ENCODE data around the gene PHPT1.

Gene PHPT1

DNA sequence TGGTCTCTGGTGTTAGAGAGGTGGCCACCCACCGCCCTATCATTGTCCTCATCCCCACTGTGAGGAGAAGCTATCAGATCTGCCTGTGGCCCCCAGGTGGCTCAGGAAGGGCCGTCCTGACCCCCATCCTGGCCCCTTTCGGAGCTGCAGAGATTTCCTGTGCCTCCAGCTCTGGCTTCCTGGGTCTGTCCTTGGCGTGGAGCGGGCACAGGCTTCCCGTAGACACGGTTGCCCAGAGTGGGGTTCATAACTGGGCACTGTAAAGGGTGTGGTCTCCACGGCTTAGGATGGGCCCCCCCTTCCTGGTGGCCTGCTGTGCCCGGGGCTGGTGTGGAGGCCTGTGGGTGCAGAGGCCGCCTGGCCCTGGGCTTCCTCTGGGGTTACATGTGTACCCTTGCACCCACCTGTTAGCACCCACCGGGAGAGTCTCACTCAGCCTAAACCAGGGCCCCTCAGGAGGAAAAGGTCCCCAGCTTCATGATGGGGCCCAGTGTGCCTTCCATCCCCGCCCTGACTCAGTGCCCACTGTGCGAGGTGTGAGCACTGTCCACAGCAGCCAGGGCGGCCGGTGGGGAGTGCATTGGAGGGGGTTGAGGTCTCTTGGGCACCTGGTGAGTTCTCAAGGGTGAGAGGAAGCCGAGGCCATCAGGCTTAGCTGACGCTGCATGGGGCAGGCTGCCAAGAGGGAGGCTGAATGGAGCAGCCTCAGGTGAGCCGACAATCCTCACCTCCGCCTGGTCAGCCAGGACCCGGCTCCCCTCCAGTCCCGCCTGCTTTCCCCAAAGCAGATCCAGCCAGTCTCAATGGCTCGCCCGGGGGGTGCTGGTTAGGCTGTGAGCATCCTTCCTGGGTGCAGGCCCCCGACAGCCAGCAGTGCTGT is 22.3 kb upstream of the PHPT1 start:
- POLR2A ChIA-PET: no interaction called here
- TF ChIP-seq, protein P1, sequence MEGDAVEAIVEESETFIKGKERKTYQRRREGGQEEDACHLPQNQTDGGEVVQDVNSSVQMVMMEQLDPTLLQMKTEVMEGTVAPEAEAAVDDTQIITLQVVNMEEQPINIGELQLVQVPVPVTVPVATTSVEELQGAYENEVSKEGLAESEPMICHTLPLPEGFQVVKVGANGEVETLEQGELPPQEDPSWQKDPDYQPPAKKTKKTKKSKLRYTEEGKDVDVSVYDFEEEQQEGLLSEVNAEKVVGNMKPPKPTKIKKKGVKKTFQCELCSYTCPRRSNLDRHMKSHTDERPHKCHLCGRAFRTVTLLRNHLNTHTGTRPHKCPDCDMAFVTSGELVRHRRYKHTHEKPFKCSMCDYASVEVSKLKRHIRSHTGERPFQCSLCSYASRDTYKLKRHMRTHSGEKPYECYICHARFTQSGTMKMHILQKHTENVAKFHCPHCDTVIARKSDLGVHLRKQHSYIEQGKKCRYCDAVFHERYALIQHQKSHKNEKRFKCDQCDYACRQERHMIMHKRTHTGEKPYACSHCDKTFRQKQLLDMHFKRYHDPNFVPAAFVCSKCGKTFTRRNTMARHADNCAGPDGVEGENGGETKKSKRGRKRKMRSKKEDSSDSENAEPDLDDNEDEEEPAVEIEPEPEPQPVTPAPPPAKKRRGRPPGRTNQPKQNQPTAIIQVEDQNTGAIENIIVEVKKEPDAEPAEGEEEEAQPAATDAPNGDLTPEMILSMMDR (IDR thresholded peaks at IDR 0.05; ENCODE audit: control extremely low read depth, extremely low read depth, low read depth, missing control alignments): no peak
- DNase-seq (ENCODE audit: extremely low spot score): peak; percentile 7
- CTCF ChIA-PET: interaction anchor here (1.2 to 1.5 kb wide), 2 partner anchors 15 to 208 kb away, joined by 4 read pairs; partner anchors contain the start of gene AJM1

GRCh38 chr9:136827794-136828473 is 21.3 kb upstream of the PHPT1 start:
- TF ChIP-seq, protein P1 (IDR thresholded peaks at IDR 0.05; ENCODE audit: control extremely low read depth, extremely low read depth, low read depth, missing control alignments): no peak
- DNase-seq (ENCODE audit: extremely low spot score): no peak
- ChIA-PET POLR2A (no interaction called here), CTCF (interaction anchor here (1.5 kb wide), 1 partner anchor 207 kb away, joined by 4 read pairs; no protein-coding TSS in a partner anchor)

- CTCF ChIA-PET: interaction anchor here (1.2 to 1.5 kb wide), 3 partner anchors 42 to 207 kb away, joined by 3 to 5 read pairs (median 4); no protein-coding TSS in a partner anchor
- no peak for DNase-seq (ENCODE audit: extremely low spot score)
- POLR2A ChIA-PET: no interaction called here
- TF ChIP-seq, protein P1 (IDR thresholded peaks at IDR 0.05; ENCODE audit: control extremely low read depth, extremely low read depth, low read depth, missing control alignments): no peak
Measured at GRCh38 chr9:136828474-136829140, 20.6 kb upstream of the PHPT1 start.

DNA sequence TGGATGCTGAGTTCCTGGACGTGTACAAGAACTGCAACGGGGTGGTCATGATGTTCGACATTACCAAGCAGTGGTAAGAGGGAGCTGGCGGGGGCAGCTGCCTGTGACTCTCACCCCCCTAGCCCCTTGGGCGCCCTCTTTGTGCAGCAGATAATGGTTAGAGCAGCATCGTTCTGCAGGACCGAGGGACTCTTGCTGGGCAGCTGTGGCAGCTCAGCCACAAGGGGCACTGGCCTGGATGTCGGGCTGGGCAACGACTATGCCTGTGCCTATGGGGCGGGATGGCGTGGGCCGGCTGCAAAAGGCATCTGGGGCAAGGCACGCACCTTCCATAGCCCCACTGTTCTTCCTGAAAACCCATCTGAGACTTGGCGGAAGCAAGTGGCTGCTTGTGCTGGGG is 19.8 kb upstream of the PHPT1 start:
- ChIA-PET POLR2A (no interaction called here), CTCF (interaction anchor here (0.8 to 3.2 kb wide), 4 partner anchors 11 to 200 kb away, joined by 3 to 14 read pairs (median 4); partner anchors contain the start of gene AJM1)
- no peak for DNase-seq (ENCODE audit: extremely low spot score)
- TF ChIP-seq, protein P1 (IDR thresholded peaks at IDR 0.05; ENCODE audit: control extremely low read depth, extremely low read depth, low read depth, missing control alignments): no peak

- ChIA-PET POLR2A (no interaction called here), CTCF (interaction anchor here (0.8 to 3.2 kb wide), 3 partner anchors 10 to 199 kb away, joined by 3 to 14 read pairs (median 5); partner anchors contain the start of gene AJM1)
- no peak for DNase-seq (ENCODE audit: extremely low spot score)
- TF ChIP-seq, protein P1 (IDR thresholded peaks at IDR 0.05; ENCODE audit: control extremely low read depth, extremely low read depth, low read depth, missing control alignments): no peak
Measured at GRCh38 chr9:136829981-136830885, 19.0 kb upstream of the PHPT1 start.

Measured in GM10248 (cell line).